NCI-H526 treated with DMSO at 0.1 percent for 48 hours (cell line): ENCODE data around the gene CYP2A6.
A peak's percentile ranks its signal among the peaks of the same experiment; 100 is the strongest.
"Not testable (repeated sequence)": the region's sequence is repeated elsewhere in the genome, so short reads cannot be mapped to it uniquely, and the experiment has no call there.

Source experiments
- DNase-seq: peaks from one replicate; lab custom pipeline; 2025; lab: John Stamatoyannopoulos, UW

CYP2A6 gene

GRCh38 chr19:40819479-40820234, 30.6 kb downstream of the CYP2A6 start:
- DNase-seq: not testable (repeated sequence)

DNA sequence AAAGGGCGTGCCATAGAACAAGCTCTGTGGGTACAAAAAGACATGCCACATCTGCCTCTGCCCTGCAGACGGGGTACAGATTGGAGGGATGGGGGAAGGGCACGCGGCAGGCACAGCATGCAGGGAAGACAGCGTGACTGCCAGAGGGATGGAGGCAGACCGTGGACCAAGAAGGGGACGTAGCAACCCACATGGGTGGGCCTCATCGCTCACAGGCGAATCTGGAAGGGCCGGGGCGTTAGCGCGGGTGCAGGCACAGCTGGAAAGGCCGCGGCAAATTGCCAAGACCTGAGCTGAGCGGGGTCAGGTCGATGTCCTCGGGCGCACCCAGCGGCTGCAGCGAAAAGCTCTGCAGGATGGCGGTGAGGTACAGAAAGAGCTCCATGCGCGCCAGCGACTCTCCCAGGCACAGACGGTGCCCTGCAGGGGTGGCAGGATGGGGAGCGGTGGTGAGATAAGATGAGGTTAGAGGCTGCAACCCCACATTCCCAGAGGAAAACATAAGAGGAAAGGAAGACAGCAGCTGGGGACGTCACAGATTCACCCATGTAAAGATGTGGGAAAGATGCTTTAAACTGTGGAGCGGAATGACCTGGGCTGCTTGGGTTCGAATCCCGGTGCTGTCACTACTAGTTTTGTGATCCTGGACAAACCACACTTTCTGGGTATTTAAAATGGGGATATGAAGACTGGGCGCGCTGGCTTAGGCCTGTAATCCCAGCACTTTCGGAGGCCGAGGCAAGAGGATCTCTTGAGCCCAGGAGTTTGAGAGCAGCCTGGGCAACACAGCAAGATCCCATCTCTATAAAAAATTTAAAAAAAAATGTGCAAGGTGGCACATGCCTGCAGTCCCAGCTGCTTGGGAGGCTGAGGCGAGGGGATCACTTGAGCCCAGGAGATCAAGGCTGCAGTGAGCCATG, 31.5 kb downstream of the CYP2A6 start:
- DNase-seq: not testable (repeated sequence)

DNA sequence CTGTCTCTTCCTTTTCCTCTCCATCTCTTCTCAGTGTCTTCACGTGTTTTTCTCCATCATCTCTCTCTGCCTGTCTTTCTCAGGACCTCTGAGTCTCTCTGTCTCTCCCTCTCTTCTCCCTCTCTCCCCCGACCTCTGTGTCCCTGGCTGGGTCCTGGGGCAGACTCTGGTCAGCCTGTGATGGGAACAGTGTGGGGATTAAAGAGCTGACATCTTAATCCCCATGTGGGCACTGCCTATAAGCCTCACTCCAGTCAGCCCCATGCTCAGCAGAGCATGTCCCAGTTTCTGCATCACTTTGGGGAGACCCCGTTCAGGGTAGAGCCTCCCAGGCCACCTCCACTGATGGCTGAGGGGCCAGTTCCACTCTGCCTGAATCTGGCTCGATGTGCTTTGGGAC, 35.0 kb downstream of the CYP2A6 start:
- DNase-seq: no peak

DNA sequence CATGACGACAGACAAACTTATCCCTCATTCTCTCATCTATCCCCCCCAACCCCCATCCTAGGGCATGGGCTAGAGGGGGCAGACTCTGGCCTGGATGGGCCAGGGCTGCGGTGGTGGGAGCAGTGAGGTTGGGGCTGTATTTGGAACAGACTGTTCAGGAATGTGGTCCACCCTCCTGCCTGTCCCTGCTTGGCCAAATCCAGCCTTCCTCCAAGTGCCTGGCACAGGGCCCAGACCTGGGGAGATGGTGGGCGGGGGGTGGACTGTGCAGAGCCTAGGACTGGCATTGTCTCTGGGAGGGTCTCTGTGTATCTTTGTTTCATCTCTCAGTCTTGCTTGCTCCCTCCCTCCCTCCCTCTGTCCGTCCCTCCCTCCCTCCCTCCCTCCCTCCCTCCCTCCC, 37.1 kb downstream of the CYP2A6 start:
- no peak for DNase-seq

DNA sequence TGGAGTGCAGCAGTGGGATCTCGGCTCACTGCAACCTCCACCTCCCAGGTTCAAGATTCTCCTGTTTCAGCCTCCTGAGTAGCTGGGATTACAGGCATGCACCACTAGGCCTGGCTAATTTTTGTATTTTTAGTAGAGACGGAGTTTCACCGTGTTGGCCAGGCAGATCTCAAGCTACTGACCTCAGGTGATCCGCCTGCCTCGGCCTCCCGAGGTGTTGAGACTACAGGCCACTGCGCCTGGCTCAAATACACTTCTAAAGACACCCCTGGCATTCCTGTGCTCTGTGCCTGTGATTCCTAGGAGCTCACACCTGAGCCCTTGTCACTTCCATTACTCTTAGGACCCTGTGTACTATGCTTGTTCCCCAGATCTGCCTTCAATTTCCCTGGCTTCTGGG, 37.7 kb downstream of the CYP2A6 start:
- not testable (repeated sequence) for DNase-seq

DNA sequence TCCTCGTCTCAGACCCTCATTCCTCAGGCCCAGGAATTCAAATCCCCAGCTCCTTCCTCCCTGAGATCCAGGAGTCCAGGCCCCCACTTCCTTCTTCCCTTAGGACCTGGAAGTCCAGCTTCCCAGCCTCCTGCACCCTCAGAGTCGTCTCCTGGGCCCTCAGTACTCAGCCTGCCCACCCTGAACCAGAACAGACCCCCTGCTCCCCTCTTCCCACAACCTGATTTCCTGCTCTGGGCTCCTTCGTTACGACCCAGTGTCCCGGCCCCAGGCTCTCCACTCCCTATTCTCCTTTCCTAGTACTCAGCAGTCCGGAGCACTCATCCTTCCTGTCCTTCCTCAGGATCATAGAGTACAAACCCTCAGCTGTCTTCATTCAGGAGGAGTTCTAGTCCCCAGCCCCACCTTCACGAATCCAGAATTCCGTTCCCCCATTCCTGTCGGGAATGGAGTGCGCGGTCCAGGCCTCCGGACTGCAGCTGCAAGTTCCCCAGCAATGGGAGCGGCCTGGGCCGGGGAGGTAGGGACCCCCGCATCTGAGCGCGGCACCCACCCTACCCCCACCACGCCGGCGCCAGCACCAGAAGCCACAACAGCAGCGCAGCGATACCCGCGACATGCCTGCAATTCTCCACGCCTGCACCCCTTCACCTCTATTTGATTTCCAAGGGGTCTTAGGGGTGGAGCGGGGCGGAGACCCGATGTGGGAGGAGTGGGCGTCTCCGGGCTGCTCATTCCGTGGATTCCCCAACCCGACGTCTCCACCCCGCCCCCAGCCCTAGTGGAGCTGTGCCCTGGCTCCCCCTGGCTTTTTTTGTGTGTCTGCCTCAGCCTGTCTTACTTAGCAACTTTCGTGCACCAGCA, 38.5 kb downstream of the CYP2A6 start:
- no peak for DNase-seq

GRCh38 chr19:40810649-40811408, 39.4 kb downstream of the CYP2A6 start:
- DNase-seq: peak; percentile 59

DNA sequence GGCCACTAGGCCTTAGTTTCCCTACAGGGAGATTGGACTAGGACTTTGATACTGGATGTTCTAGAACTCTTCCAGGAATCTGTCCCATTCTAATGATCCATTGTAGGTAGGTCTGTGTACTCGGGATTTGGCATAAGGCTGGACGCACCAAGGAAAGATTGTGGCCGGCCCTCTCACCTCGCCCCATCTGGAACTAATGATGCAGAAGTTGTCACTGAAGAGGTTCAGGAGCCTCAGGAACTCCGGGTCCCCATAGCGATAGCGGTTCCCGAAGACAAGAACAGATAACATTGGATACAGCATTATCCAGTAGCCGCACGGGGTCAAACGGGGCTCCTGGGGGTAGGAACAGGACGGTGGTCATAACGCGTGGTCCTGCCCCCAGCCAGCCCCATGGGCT, 40.1 kb downstream of the CYP2A6 start:
- DNase-seq: no peak

DNA sequence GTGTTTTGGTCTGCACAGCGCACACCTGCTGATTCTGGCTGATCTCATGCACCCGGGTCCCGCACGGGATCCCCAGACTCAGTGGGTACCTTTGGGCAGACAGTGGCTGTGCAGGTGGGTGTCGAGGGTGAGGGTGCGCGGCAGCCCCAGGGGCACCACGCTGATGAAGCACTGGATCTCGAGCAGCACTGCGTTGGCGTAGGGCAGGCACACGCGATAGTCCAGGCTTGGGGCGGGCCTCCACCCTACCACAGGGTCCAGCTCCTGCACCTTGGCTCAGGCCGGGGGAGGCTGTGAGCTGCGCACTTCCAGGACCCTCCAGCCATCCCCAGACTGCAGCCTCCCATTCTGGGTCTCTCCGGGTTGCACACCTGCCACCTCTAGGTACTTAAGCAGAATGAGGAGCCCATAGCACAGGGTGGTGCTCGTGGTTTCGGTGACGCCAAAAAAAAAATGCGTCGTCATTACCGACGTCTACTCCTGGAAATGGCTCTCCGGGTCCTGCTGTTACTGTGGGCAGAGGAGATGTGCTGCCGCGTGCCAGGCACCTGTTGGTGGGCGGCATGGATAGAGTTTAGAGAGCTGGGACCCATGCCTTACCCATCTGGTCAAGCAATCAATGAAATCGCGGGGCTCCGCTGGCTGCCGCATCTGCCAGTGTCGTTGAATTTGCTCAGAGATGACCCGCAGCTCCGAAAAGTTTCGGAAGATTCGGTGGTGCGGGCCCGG, 40.7 kb downstream of the CYP2A6 start:
- DNase-seq: no peak

- no peak for DNase-seq
These were observed 41.8 kb downstream of the CYP2A6 start for GRCh38 chr19:40808497-40808896.

DNA sequence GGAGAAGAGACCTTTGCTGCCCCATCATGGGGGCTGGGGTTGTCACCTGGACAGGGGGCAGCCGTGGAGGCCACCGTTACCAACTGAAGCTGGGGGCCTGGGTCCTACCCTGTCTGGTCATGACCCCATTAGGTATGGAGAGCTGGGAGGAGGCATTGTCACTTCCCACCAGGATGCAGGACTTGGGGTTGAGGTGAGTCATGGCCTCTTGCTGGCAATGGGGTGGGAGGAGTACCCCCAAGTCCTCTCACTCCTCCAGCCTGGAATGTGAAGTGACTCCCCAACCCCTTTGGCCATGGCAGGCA, 42.3 kb downstream of the CYP2A6 start:
- no peak for DNase-seq

GRCh38 chr19:40807147-40808020, 42.9 kb downstream of the CYP2A6 start:
- DNase-seq: no peak

- peak; percentile 87 for DNase-seq
These were observed 43.7 kb downstream of the CYP2A6 start for GRCh38 chr19:40806423-40807146.

GRCh38 chr19:40805258-40805868, 44.9 kb downstream of the CYP2A6 start:
- no peak for DNase-seq

DNA sequence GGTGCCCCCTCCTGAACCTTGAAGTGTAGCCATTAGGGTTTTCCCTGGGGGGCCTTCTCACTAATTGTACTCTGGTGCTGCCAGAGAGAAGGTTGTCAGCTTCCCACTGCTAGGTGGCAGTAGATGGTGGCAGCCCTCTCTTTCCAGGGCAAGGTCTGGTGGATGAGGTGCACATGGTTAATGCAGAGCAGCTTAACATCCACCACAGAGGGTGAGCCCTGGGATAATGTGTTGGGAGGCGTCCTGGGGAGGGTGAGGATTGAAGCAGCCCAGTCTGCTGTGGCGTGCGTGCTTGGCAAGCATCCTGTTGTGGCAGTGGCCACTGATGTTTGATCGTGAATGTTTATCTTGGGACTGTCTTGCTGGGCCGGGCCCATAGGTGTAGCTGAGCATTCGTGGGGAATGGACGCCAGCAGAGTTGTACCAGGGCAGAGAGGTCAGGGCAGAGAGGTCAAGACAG, 45.4 kb downstream of the CYP2A6 start:
- DNase-seq: no peak

GRCh38 chr19:40803857-40804782, 46.1 kb downstream of the CYP2A6 start:
- DNase-seq: no peak

GRCh38 chr19:40803170-40803856, 46.9 kb downstream of the CYP2A6 start:
- no peak for DNase-seq
